ENCODE data around the gene FAM81A. TPM values are rescaled to one million over a fixed set of nuclear protein-coding genes. Genes with fewer than 3 reads are reported as not detected.

FAM81A gene
- polyA plus RNA-seq, 1 donor from 2014 or later, result 5.0 TPM

GRCh38 chr15:59571606-59572005 is 133.6 kb downstream of the FAM81A start:
- no peak overlapping the region for H2AFZ ChIP-seq (ENCODE audit: low read depth, low read length)
- TF ChIP-seq MXI1 (conservative IDR thresholded peaks at IDR 0.05; ENCODE audit: poor library complexity, severe bottlenecking) (no peak), SMC3 (conservative IDR thresholded peaks at IDR 0.05; ENCODE audit: poor library complexity) (no peak), RAD21 (conservative IDR thresholded peaks at IDR 0.05) (no peak), EZH2 (IDR thresholded peaks at IDR 0.05; ENCODE audit: borderline replicate concordance, insufficient read depth, low read length, poor library complexity, severe bottlenecking) (no peak), EP300 (conservative IDR thresholded peaks at IDR 0.05; ENCODE audit: poor library complexity, severe bottlenecking) (no peak), TAF1 (IDR thresholded peaks at IDR 0.05; ENCODE audit: low read depth) (no peak), POLR2AphosphoS5 (IDR thresholded peaks at IDR 0.05) (no peak)
- TF ChIP-seq, protein P1, sequence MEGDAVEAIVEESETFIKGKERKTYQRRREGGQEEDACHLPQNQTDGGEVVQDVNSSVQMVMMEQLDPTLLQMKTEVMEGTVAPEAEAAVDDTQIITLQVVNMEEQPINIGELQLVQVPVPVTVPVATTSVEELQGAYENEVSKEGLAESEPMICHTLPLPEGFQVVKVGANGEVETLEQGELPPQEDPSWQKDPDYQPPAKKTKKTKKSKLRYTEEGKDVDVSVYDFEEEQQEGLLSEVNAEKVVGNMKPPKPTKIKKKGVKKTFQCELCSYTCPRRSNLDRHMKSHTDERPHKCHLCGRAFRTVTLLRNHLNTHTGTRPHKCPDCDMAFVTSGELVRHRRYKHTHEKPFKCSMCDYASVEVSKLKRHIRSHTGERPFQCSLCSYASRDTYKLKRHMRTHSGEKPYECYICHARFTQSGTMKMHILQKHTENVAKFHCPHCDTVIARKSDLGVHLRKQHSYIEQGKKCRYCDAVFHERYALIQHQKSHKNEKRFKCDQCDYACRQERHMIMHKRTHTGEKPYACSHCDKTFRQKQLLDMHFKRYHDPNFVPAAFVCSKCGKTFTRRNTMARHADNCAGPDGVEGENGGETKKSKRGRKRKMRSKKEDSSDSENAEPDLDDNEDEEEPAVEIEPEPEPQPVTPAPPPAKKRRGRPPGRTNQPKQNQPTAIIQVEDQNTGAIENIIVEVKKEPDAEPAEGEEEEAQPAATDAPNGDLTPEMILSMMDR (IDR thresholded peaks at IDR 0.05; ENCODE audit: poor library complexity, severe bottlenecking), result no peak
- TF ChIP-seq, protein P2, sequence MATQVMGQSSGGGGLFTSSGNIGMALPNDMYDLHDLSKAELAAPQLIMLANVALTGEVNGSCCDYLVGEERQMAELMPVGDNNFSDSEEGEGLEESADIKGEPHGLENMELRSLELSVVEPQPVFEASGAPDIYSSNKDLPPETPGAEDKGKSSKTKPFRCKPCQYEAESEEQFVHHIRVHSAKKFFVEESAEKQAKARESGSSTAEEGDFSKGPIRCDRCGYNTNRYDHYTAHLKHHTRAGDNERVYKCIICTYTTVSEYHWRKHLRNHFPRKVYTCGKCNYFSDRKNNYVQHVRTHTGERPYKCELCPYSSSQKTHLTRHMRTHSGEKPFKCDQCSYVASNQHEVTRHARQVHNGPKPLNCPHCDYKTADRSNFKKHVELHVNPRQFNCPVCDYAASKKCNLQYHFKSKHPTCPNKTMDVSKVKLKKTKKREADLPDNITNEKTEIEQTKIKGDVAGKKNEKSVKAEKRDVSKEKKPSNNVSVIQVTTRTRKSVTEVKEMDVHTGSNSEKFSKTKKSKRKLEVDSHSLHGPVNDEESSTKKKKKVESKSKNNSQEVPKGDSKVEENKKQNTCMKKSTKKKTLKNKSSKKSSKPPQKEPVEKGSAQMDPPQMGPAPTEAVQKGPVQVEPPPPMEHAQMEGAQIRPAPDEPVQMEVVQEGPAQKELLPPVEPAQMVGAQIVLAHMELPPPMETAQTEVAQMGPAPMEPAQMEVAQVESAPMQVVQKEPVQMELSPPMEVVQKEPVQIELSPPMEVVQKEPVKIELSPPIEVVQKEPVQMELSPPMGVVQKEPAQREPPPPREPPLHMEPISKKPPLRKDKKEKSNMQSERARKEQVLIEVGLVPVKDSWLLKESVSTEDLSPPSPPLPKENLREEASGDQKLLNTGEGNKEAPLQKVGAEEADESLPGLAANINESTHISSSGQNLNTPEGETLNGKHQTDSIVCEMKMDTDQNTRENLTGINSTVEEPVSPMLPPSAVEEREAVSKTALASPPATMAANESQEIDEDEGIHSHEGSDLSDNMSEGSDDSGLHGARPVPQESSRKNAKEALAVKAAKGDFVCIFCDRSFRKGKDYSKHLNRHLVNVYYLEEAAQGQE (IDR thresholded peaks at IDR 0.05; ENCODE audit: borderline replicate concordance), result no peak
- peaks cover 1% of the 10 kb centered on the region for H3K9me3 ChIP-seq (ENCODE audit: low read length)
- H3F3A ChIP-seq (ENCODE audit: insufficient read depth, low read length, poor library complexity, severe bottlenecking), result no peaks in the 10 kb centered on the region
- H3K79me2 ChIP-seq (replicated peaks; ENCODE audit: insufficient read depth, low read length), result no peaks in the 10 kb centered on the region
- no peaks in the 10 kb centered on the region for H3K9me2 ChIP-seq (ENCODE audit: insufficient read depth, low read length)
- no peaks in the 10 kb centered on the region for H3K36me3 ChIP-seq (ENCODE audit: insufficient read depth, low read length)
- H4K20me1 ChIP-seq (ENCODE audit: insufficient read depth), result no peaks in the 10 kb centered on the region
- no peak overlapping the region for H3K4me2 ChIP-seq (ENCODE audit: low read length)
- H3K27ac ChIP-seq (ENCODE audit: low read length), result no peak overlapping the region
- H3K4me3 ChIP-seq (ENCODE audit: low read length), result no peak overlapping the region
- H3K9ac ChIP-seq (ENCODE audit: low read length), result no peak overlapping the region
- no peaks in the 10 kb centered on the region for H3K27me3 ChIP-seq (ENCODE audit: insufficient read depth, low read depth, low read length)

Small RNA genes lying within 50 kb of the gene (small RNA-seq; reads per million reads assigned to genes)
- 0 to 1.2 (median 0) reads per million in 3 experiments for gene RF00019

Other genes starting within 250 kb of the FAM81A start
- gene LDHAL6B, start 231.3 kb upstream of the FAM81A start, polyA plus RNA-seq, result not detected in 2 replicates
- gene MYO1E, start 65.3 kb upstream of the FAM81A start, polyA plus RNA-seq, result 0.36 and 0.38 TPM in 2 replicates
- 0.81 and 1.7 TPM in 2 replicates for gene GCNT3, start 173.6 kb downstream of the FAM81A start, polyA plus RNA-seq
- 124 and 171 TPM in 2 replicates for gene GTF2A2, start 219.3 kb downstream of the FAM81A start, polyA plus RNA-seq